Measurements from ENCODE around the gene TCHP. TPM values are rescaled to one million over a fixed set of nuclear protein-coding genes. Genes with fewer than 3 reads are reported as not detected.

TCHP gene
- total and polyA plus RNA-seq, 2 experiments from 2014 or later: 3.1 to 6.2 TPM

- no peak for TF ChIP-seq CTCF (conservative IDR thresholded peaks at IDR 0.05; ENCODE audit: low read depth in 2 of 2)
- no peak for TF ChIP-seq NANOG (IDR thresholded peaks at IDR 0.05; ENCODE audit: borderline replicate concordance)
- no peak for TF ChIP-seq ZNF331 (CRISPR knock-in tag; IDR thresholded peaks at IDR 0.05; ENCODE audit: low read depth)
These were observed 53.6 kb downstream of the TCHP start (continued) for GRCh38 chr12:109953656-109954055.

DNA sequence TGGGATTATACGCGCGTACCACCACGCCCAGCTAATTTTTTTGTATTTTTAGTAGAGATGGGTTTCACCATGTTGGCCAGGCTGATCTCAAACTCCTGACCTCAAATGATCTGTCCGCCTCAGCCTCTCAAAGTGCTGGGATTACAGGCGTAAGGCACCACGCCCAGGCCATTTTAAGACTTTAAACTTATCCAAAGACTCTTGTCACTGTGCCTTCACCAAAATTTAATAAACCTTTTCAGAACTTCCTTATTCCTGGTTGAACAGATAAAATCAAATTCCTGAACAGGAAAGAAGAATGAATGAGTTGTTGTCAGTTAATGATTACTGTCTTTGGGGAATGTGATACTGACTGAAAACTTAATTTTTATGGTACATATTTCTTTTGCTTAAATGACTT, 58.3 kb downstream of the TCHP start:
- H3K9me2 ChIP-seq (ENCODE audit: insufficient read depth): no peaks in the 10 kb centered on the region
- H3K4me2 ChIP-seq: no peak overlapping the region
- H3K4me3 ChIP-seq: no peak overlapping the region
- Mint-ChIP-seq H3K4me3 (no peak overlapping the region), H3K27ac (no peak overlapping the region), H3K36me3 (ENCODE audit: low read depth) (peaks cover 23% of the 10 kb centered on the region), H3K9me3 (no peaks in the 10 kb centered on the region), H3K4me1 (no peaks in the 10 kb centered on the region), H3K27me3 (ENCODE audit: insufficient read depth, low read depth, poor library complexity) (peaks cover 2% of the 10 kb centered on the region)
- H3K27me3 ChIP-seq (ENCODE audit: insufficient read depth): no peaks in the 10 kb centered on the region
- H4K20me1 ChIP-seq (replicated peaks; ENCODE audit: insufficient read depth): no peaks in the 10 kb centered on the region
- H2AFZ ChIP-seq: no peak overlapping the region
- no peak overlapping the region for H3K27ac ChIP-seq (ENCODE audit: low read depth)
- no peaks in the 10 kb centered on the region for H3K4me1 ChIP-seq (ENCODE audit: insufficient read depth)
- no peak for ATAC-seq
- TF ChIP-seq POLR2AphosphoS5 (IDR thresholded peaks at IDR 0.05; ENCODE audit: low read depth): no peak
- TF ChIP-seq ZNF331 (CRISPR knock-in tag; IDR thresholded peaks at IDR 0.05; ENCODE audit: low read depth): no peak
- no peak for TF ChIP-seq ZNF114 (CRISPR knock-in tag; IDR thresholded peaks at IDR 0.05)
- no peak for DNase-seq (ENCODE audit: low spot score)
- H3F3A ChIP-seq (replicated peaks; ENCODE audit: low read depth): no peaks in the 10 kb centered on the region
- no peaks in the 10 kb centered on the region; the same call in 1 of the 2 replicates for H3K36me3 ChIP-seq (ENCODE audit: insufficient read depth)
- H3K79me2 ChIP-seq (replicated peaks; ENCODE audit: insufficient read depth): no peaks in the 10 kb centered on the region

- H3K4me3 Mint-ChIP-seq: no peak overlapping the region
- ATAC-seq (no peak), DNase-seq (ENCODE audit: low spot score) (no peak)
- no peaks in the 10 kb centered on the region for H3K9me3 Mint-ChIP-seq
- H4K20me1 ChIP-seq (replicated peaks; ENCODE audit: insufficient read depth): no peaks in the 10 kb centered on the region
- H3K27ac Mint-ChIP-seq: no peak overlapping the region
- no peak overlapping the region for H3K27ac ChIP-seq (ENCODE audit: low read depth)
- H3F3A ChIP-seq (replicated peaks; ENCODE audit: low read depth): no peaks in the 10 kb centered on the region
- no peaks in the 10 kb centered on the region for H3K9me2 ChIP-seq (ENCODE audit: insufficient read depth)
- H3K4me2 ChIP-seq: no peak overlapping the region
- H3K4me1 Mint-ChIP-seq: no peaks in the 10 kb centered on the region
- no peaks in the 10 kb centered on the region for H3K27me3 ChIP-seq (ENCODE audit: insufficient read depth)
- H3K36me3 ChIP-seq (ENCODE audit: insufficient read depth): no peaks in the 10 kb centered on the region; the same call in 1 of the 2 replicates
- H3K4me1 ChIP-seq (ENCODE audit: insufficient read depth): no peaks in the 10 kb centered on the region
- H3K79me2 ChIP-seq (replicated peaks; ENCODE audit: insufficient read depth): no peaks in the 10 kb centered on the region
- no peak overlapping the region for H3K4me3 ChIP-seq
- peaks cover 23% of the 10 kb centered on the region for H3K36me3 Mint-ChIP-seq (ENCODE audit: low read depth)
- no peak overlapping the region for H2AFZ ChIP-seq
- H3K27me3 Mint-ChIP-seq (ENCODE audit: insufficient read depth, low read depth, poor library complexity): peaks cover 2% of the 10 kb centered on the region
- no peak for TF ChIP-seq STAT1 (IDR thresholded peaks at IDR 0.05; ENCODE audit: unreplicated experiment)
- no peak for TF ChIP-seq JUNB (IDR thresholded peaks at IDR 0.05; ENCODE audit: unreplicated experiment)
- TF ChIP-seq ETS1 (IDR thresholded peaks at IDR 0.05): no peak
- no peak for TF ChIP-seq ZNF331 (CRISPR knock-in tag; IDR thresholded peaks at IDR 0.05; ENCODE audit: low read depth)
- TF ChIP-seq CTCF (conservative IDR thresholded peaks at IDR 0.05; ENCODE audit: low read depth in 2 of 2): no peak
These were observed 59.5 kb downstream of the TCHP start for GRCh38 chr12:109959411-109960093.
